Osteoblast (primary cell): ENCODE results near the gene R3HDM2. TPM values are rescaled to one million over a fixed set of nuclear protein-coding genes. Genes with fewer than 3 reads are reported as not detected.

ENCODE experiments used
- DNase-seq: peaks from one replicate; pipeline ENCODE4 v3.0.0; 2011; ENCODE audit warnings: low spot score, mixed read lengths; ENCODE audit not compliant: insufficient read length; ENCODE audit errors: missing footprints
- H2AFZ ChIP-seq: 2 replicates; pipeline ENCODE4 v1.6.0; 2011; ENCODE audit warnings: mild to moderate bottlenecking, low read length
- H3K27ac ChIP-seq: 2 replicates; pipeline ENCODE4 v1.5.1; 2011; ENCODE audit warnings: mild to moderate bottlenecking, low read depth, low read length, moderate library complexity
- H3K27me3 ChIP-seq: 2 replicates; pipeline ENCODE4 v1.6.0; 2012; ENCODE audit warnings: mild to moderate bottlenecking, control low read depth, inconsistent platforms, low read length, moderate library complexity; ENCODE audit not compliant: insufficient read depth
- H3K36me3 ChIP-seq: 2 replicates; pipeline ENCODE4 v1.5.1; 2011; ENCODE audit warnings: mild to moderate bottlenecking, low read length, control low read depth, moderate library complexity; ENCODE audit not compliant: insufficient read depth
- H3K4me1 ChIP-seq: 2 replicates; pipeline ENCODE4 v1.5.1; 2011; ENCODE audit warnings: mild to moderate bottlenecking, low read length, control low read depth, moderate library complexity; ENCODE audit not compliant: insufficient read depth
- H3K4me2 ChIP-seq: 2 replicates; pipeline ENCODE4 v1.6.0; 2011; ENCODE audit warnings: mild to moderate bottlenecking, low read length; ENCODE audit not compliant: insufficient read depth
- H3K4me3 ChIP-seq: fragments of 200-600 bp; sonication (generic); 3 replicates; pipeline ENCODE4 v1.5.1; 2012; ENCODE audit warnings: mild to moderate bottlenecking, low read length, inconsistent platforms; ENCODE audit not compliant: insufficient read depth
- H3K79me2 ChIP-seq: 2 replicates; pipeline ENCODE4 v1.6.0; 2012; ENCODE audit warnings: mild to moderate bottlenecking, low read length, control low read depth, inconsistent platforms; ENCODE audit not compliant: insufficient read depth
- H3K9me3 ChIP-seq: 2 replicates; pipeline ENCODE4 v1.5.1; 2011; ENCODE audit warnings: low read depth, low read length, control low read depth
- H4K20me1 ChIP-seq: 2 replicates; pipeline ENCODE4 v1.6.0; 2012; ENCODE audit warnings: mild to moderate bottlenecking, low read length, control low read depth; ENCODE audit not compliant: insufficient read depth
- total RNA-seq: library from RNA; depleted of rRNA; stranded (reverse); fragments of >200 nt; gene quantifications from 2 replicates; pipeline ENCODE4 v1.2.3, GENCODE V29; 2012
- TF ChIP-seq, protein P1 (sequence below): IDR thresholded peaks from 2 replicates; pipeline ENCODE4 v1.5.1; 2011; ENCODE audit warnings: mild to moderate bottlenecking, low read depth, low read length, moderate library complexity; ENCODE audit errors: extremely low read depth

Gene R3HDM2
- total RNA-seq, 1 donor: 23.2 TPM

DNA sequence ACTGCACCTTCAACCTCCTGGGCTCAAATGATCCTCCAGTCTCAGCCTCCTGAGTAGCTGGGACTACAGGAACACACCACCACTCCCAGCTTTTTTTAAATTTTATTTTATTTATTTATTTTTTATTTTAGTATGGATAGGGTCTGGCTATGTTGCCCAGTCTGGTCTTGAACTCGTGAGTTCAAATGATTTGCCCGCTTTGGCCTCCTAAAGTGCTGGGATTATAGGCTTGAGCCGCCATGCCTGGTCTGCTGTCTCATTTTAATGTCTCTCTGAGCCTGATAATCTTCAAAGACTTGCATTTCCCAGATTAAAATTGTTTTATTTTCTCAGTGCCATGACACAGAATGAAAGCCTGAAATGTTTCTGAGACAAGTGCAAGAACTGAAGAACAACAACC is 2.5 kb upstream of the R3HDM2 start:
- H3K27me3 ChIP-seq: no peaks in the 10 kb centered on the region
- no peaks in the 10 kb centered on the region for H3K36me3 ChIP-seq
- H3K4me1 ChIP-seq: peaks cover 12% of the 10 kb centered on the region
- H4K20me1 ChIP-seq: no peaks in the 10 kb centered on the region
- DNase-seq: no peak
- no peak overlapping the region for H3K4me2 ChIP-seq
- no peak overlapping the region for H2AFZ ChIP-seq
- peaks cover 22% of the 10 kb centered on the region for H3K79me2 ChIP-seq
- no peak overlapping the region for H3K4me3 ChIP-seq
- H3K9me3 ChIP-seq: no peaks in the 10 kb centered on the region
- H3K27ac ChIP-seq: no peak overlapping the region
- TF ChIP-seq, protein P1, sequence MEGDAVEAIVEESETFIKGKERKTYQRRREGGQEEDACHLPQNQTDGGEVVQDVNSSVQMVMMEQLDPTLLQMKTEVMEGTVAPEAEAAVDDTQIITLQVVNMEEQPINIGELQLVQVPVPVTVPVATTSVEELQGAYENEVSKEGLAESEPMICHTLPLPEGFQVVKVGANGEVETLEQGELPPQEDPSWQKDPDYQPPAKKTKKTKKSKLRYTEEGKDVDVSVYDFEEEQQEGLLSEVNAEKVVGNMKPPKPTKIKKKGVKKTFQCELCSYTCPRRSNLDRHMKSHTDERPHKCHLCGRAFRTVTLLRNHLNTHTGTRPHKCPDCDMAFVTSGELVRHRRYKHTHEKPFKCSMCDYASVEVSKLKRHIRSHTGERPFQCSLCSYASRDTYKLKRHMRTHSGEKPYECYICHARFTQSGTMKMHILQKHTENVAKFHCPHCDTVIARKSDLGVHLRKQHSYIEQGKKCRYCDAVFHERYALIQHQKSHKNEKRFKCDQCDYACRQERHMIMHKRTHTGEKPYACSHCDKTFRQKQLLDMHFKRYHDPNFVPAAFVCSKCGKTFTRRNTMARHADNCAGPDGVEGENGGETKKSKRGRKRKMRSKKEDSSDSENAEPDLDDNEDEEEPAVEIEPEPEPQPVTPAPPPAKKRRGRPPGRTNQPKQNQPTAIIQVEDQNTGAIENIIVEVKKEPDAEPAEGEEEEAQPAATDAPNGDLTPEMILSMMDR: no peak

DNA sequence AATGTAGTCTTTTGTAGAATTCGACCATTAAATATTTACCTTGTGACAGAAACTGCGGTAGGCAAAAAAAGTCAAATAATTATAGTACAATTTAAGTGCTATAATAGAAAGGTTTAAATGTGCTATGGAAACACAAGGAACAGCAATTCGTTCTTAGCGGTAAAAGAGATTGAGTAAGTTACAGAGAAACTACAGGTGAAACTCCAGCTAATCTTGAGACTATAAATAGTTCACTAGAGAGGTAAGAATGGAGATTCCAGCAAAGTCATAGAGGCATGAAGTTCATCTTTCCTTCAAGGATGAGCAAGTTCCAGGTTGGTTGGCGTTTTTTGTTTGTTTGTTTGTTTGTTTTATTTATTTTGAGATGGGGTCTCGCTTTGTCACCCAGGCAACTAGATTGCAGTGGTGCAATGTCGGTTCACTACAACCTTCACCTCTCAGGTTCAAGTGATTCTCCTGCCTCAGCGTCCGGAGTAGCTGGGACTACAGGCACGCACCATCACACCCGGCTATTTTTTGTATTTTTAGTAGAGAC is 878 bp upstream of the R3HDM2 start:
- H3K36me3 ChIP-seq: no peaks in the 10 kb centered on the region
- peak overlapping the region; percentile 92 for H2AFZ ChIP-seq
- peak overlapping the region; percentile 81 for H3K4me2 ChIP-seq
- H3K4me1 ChIP-seq: peaks cover 12% of the 10 kb centered on the region
- no peak for DNase-seq
- H3K27ac ChIP-seq: peak overlapping the region; percentile 89
- peaks cover 35% of the 10 kb centered on the region for H3K79me2 ChIP-seq
- H4K20me1 ChIP-seq: no peaks in the 10 kb centered on the region
- H3K27me3 ChIP-seq: no peaks in the 10 kb centered on the region
- H3K9me3 ChIP-seq: no peaks in the 10 kb centered on the region
- H3K4me3 ChIP-seq: peak overlapping the region; percentile 77
- TF ChIP-seq, protein P1: no peak

DNA sequence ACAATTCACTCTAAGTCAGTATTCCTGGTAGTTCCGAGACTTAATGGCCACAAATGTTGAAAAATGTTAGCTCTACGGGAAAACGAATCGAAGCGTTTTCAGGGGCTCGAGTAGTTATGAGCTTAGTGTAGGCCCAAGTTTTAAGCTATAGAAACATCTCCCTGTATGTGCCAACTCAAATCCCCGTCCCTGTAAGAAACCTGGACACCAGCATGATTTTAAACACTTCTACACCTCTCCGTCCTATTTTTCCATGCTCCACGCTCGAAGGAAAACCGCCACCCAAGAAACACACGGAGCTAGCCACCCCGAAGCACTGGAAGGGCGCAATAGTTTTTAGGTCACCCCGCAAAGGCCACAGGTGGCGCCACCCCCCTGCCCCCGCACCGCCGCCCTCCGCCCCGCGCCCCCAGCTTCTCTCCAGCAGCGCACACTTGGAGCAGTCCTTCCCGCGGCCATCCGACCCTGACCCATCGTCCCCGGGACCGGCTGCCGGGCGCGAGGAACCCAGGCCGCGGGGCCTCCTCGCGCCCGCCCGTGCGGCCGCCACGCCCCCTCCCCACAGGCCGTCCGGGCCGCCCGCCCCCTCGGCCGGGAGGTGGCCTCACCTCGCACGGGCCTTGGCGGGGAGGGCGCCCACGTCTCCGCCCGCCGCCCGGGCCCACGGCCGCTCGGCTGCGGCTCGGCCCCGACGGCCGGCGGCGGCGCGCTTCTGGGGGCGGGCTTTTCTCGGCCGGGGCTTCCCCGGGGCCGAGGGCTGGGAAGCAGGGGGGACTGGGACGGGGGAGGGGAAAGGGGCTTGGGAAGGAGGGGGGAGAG is 522 bp downstream of the R3HDM2 start:
- peak overlapping the region; percentile 77 for H3K4me3 ChIP-seq
- peaks cover 4% of the 10 kb centered on the region for H3K36me3 ChIP-seq
- no peaks in the 10 kb centered on the region for H3K9me3 ChIP-seq
- H3K79me2 ChIP-seq: peaks cover 48% of the 10 kb centered on the region
- TF ChIP-seq, protein P1: no peak
- peak overlapping the region; percentile 64 for H2AFZ ChIP-seq
- no peak for DNase-seq
- H3K27me3 ChIP-seq: no peaks in the 10 kb centered on the region
- H3K4me2 ChIP-seq: peak overlapping the region; percentile 80
- H3K27ac ChIP-seq: peak overlapping the region; percentile 82
- H4K20me1 ChIP-seq: peaks cover 3% of the 10 kb centered on the region
- H3K4me1 ChIP-seq: peaks cover 12% of the 10 kb centered on the region

DNA sequence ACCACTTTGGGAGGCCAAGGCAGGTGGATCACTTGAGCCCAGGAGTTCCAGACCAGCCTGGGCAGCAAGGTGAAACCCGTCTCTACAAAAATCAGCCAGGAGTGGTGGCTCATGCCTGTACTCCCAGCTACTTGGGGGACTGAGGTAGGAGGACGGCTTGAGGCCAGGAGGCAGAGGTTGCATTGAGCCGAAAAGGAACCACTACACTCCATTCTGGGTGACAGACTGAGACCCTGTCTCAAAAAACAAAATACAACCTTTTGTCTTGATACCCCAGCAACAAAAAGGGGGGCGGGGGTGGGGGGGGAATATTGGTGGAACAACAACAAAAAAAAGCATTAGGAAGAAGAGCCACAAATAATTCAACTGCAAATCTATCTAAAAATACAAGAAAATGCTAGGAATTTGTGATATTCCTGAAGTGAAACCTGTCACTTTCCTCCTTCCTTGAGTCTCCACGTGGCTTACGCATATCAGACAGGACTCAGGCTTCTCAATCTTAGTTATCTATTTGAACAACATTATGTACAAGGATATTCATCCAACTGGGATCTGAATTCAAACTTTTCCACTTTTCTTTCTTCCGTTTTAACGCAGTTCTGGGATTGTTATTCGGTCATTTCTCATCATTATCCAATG is 1.3 kb downstream of the R3HDM2 start:
- H3K4me3 ChIP-seq: peak overlapping the region; percentile 77
- peaks cover 12% of the 10 kb centered on the region for H3K4me1 ChIP-seq
- H3K27me3 ChIP-seq: no peaks in the 10 kb centered on the region
- TF ChIP-seq, protein P1: no peak
- peaks cover 51% of the 10 kb centered on the region for H3K79me2 ChIP-seq
- peak overlapping the region; percentile 64 for H2AFZ ChIP-seq
- H3K9me3 ChIP-seq: no peaks in the 10 kb centered on the region
- H3K36me3 ChIP-seq: peaks cover 4% of the 10 kb centered on the region
- peak overlapping the region; percentile 82 for H3K27ac ChIP-seq
- H3K4me2 ChIP-seq: peak overlapping the region; percentile 80
- peaks cover 5% of the 10 kb centered on the region for H4K20me1 ChIP-seq
- DNase-seq: peak; percentile 65
